K562 (cell line): ENCODE data around the gene ASMTL. TPM values are rescaled to one million over a fixed set of nuclear protein-coding genes. Genes with fewer than 3 reads are reported as not detected.

Source experiments
- BCOR ChIP-seq: fragments of 450-650 bp; IDR thresholded peaks from 2 replicates; pipeline ENCODE4 v1.6.1; 2016
- CBX3 ChIP-seq, 2 experiments: IDR thresholded peaks; 1 replicate in 1 of 2; 2 replicates in 1 of 2; pipeline ENCODE4 v1.6.1; 2012; ENCODE audit warnings: inconsistent platforms in 2 of 2, low read length in 2 of 2, borderline replicate concordance in 1 of 2, control low read depth in 1 of 2
- GTF2F1 ChIP-seq: IDR thresholded peaks from 2 replicates; pipeline ENCODE4 v1.6.1; 2011; ENCODE audit warnings: low read depth, low read length, improper control_type of control experiment
- IRF2 ChIP-seq: sonication (generic); formaldehyde crosslinking; IDR thresholded peaks from 2 replicates; pipeline ENCODE4 v1.8.1; 2022; ENCODE audit warnings: mild to moderate bottlenecking, missing genetic modification reagents
- NR2C1 ChIP-seq, 2 experiments: fragments of 450-650 bp; IDR thresholded peaks; 2 replicates each; pipeline ENCODE4 v1.6.1; 2017; ENCODE audit warnings: mild to moderate bottlenecking in 2 of 2, antibody characterized with exemption in 1 of 2, inconsistent platforms in 1 of 2, missing compliant biosample characterization in 1 of 2, missing genetic modification characterization in 1 of 2
- RCOR1 ChIP-seq, 2 experiments: IDR thresholded peaks; 2 replicates each; pipeline ENCODE4 v1.6.1; 2012; ENCODE audit warnings: low read depth in 2 of 2, low read length in 2 of 2, borderline replicate concordance in 1 of 2, improper control_type of control experiment in 1 of 2
- SMAD2 ChIP-seq: fragments of 150-350 bp; IDR thresholded peaks from 2 replicates; pipeline ENCODE4 v1.6.1; 2014; ENCODE audit warnings: low read depth, mild to moderate bottlenecking, low read length
- SP2 ChIP-seq: IDR thresholded peaks from 2 replicates; pipeline ENCODE4 v1.6.1; 2011; ENCODE audit warnings: mild to moderate bottlenecking, low read depth, low read length, moderate library complexity; ENCODE audit not compliant: poor library complexity, severe bottlenecking; ENCODE audit errors: extremely low read depth
- SUPT5H ChIP-seq: fragments of 450-650 bp; IDR thresholded peaks from 2 replicates; pipeline ENCODE4 v1.6.1; 2016
- TAL1 ChIP-seq: fragments of 450-650 bp; IDR thresholded peaks from 2 replicates; pipeline ENCODE4 v1.6.1; 2016; ENCODE audit warnings: mild to moderate bottlenecking
- TARDBP ChIP-seq: fragments of 450-650 bp; IDR thresholded peaks from 2 replicates; pipeline ENCODE4 v1.6.1; 2016
- TCF3 ChIP-seq: sonication (generic); formaldehyde crosslinking; IDR thresholded peaks from 2 replicates; pipeline ENCODE4 v1.4.0; 2020; ENCODE audit warnings: mild to moderate bottlenecking, missing genetic modification reagents
- U2AF2 ChIP-seq: fragments of 200-400 bp; formaldehyde crosslinking; optimal IDR thresholded peaks from 2 replicates; pipeline ENCODE3; 2017; ENCODE audit warnings: low read depth, mild to moderate bottlenecking, low read length
- ZNF212 ChIP-seq: fragments of 450-650 bp; formaldehyde crosslinking; IDR thresholded peaks from 2 replicates; pipeline ENCODE4 v1.4.0; 2020; ENCODE audit warnings: mild to moderate bottlenecking
- ZNF253 ChIP-seq: fragments of 250-450 bp; sonication (Bioruptor Pico); conservative IDR thresholded peaks from 2 replicates; pipeline ENCODE4 v1.6.1; 2021; ENCODE audit warnings: mild to moderate bottlenecking
- ZNF384 ChIP-seq: IDR thresholded peaks from 2 replicates; pipeline ENCODE4 v1.6.1; 2012; ENCODE audit warnings: low read depth, low read length, improper control_type of control experiment
- ZNF589 ChIP-seq: fragments of 200-800 bp; sonication (Bioruptor generic); IDR thresholded peaks from 2 replicates; pipeline ENCODE4 v1.6.1; 2016; ENCODE audit warnings: low read depth, missing genetic modification characterization, missing compliant biosample characterization
- ZNF707 ChIP-seq: fragments of 250-450 bp; sonication (Bioruptor Pico); conservative IDR thresholded peaks from 2 replicates; pipeline ENCODE4 v1.8.0; 2022; ENCODE audit warnings: inconsistent platforms, mild to moderate bottlenecking, moderate library complexity
- ZNF764 ChIP-seq: fragments of 250-450 bp; sonication (Bioruptor Pico); IDR thresholded peaks from 2 replicates; pipeline ENCODE4 v1.4.0; 2020; ENCODE audit warnings: low read depth, mild to moderate bottlenecking, moderate library complexity
- polyA plus RNA-seq, 8 experiments: library from polyadenylated mRNA; depleted of rRNA in 4 of 8; stranded (reverse) in 5 of 8; unstranded in 3 of 8; fragments of >200 nt; fragmentation: Nextera tagmentation in 2 of 8; fragmentation: Illumina TruSeq in 1 of 8; extraction: Ambion mirVana in 2 of 8; extraction: Trizol in 1 of 8; gene quantifications; 2 replicates each; pipeline versions ENCODE4 v1.2.1 to v1.2.3, GENCODE V29; 2011 to 2014; ENCODE audit warnings: inconsistent platforms in 1 of 8, missing spikeins in 1 of 8
- total RNA-seq, 7 experiments: library from RNA; depleted of rRNA in 6 of 7; stranded (reverse); fragments of >200 nt in 6 of 7; fragmentation: Illumina TruSeq in 2 of 7; extraction: Trizol in 2 of 7; gene quantifications; 2 replicates each; pipeline versions ENCODE4 v1.2.1 to v1.2.3, GENCODE V29; 2011 to 2021; ENCODE audit warnings: low replicate concordance in 1 of 7
- TF ChIP-seq, protein P1 (sequence below), 2 experiments: IDR thresholded peaks in 1 of 2; conservative IDR thresholded peaks in 1 of 2; 2 replicates each; pipeline ENCODE4 v1.6.1; 2016; ENCODE audit warnings: low read depth in 2 of 2, mild to moderate bottlenecking in 1 of 2, missing compliant biosample characterization in 1 of 2, missing genetic modification characterization in 1 of 2, moderate library complexity in 1 of 2
- TF ChIP-seq, protein P2 (sequence below): sonication (generic); formaldehyde crosslinking; IDR thresholded peaks from 2 replicates; pipeline ENCODE4 v1.8.1; 2023; ENCODE audit warnings: mild to moderate bottlenecking, missing genetic modification reagents
- TF ChIP-seq, protein P3 (sequence below): fragments of 450-650 bp; IDR thresholded peaks from 2 replicates; pipeline ENCODE4 v1.6.1; 2016; ENCODE audit warnings: antibody characterized with exemption

Gene ASMTL
- total and polyA plus RNA-seq, 9 of the 15 experiments (the other 6 are each of a cell fraction or from before 2014, with no cell fraction given) = 0.56 to 20.6 (median 7.6) TPM

DNA sequence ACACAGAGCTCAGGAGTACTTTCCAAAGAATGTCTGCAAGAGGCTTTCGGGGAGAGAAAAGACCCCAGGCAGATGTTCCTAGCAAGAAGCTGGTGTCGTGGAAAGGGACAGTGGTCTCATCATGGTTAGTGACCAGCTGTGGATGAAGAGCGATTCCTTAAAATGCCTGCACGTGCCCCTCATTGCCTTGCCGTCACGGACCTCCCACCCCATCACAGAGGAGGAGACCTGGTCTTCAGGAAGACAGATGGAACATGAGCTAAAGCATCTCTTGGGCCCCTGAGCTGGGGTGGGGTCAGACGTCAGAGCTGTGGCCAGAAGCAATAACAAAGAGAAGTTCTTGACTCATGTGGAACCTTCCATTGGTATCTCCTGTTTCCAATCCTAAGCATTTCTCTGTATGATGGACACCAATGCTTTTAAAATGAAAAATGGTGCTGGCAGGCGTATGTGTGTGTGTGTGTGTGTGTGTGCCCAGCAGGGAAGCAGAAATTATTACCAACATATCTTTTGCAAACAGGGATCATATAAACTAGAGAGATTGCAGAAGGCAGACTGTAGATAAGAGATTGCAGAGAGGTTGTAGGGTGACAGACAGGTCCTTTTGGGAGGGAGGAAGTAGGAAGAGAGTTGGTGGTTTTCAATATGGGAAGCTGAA is 25.2 kb upstream of the ASMTL start (continued):
- TF ChIP-seq, protein P1, sequence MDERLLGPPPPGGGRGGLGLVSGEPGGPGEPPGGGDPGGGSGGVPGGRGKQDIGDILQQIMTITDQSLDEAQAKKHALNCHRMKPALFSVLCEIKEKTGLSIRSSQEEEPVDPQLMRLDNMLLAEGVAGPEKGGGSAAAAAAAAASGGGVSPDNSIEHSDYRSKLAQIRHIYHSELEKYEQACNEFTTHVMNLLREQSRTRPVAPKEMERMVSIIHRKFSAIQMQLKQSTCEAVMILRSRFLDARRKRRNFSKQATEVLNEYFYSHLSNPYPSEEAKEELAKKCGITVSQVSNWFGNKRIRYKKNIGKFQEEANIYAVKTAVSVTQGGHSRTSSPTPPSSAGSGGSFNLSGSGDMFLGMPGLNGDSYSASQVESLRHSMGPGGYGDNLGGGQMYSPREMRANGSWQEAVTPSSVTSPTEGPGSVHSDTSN (CRISPR knock-in tag; IDR thresholded peaks at IDR 0.05; ENCODE audit: low read depth) = 0 out of 2 replicates have a peak, but pooled peaks have one; percentile 28
- TF ChIP-seq, protein P1 (tag; conservative IDR thresholded peaks at IDR 0.05; ENCODE audit: low read depth) = peak; percentile 90
- TF ChIP-seq CBX3 (IDR thresholded peaks at IDR 0.05; ENCODE audit: borderline replicate concordance in 1 of 2, low read length in 2 of 2) (no peak), ZNF707 (CRISPR knock-in tag) (no peak), IRF2 (CRISPR knock-in tag) (no peak), ZNF384 (no peak), GTF2F1 (no peak), ZNF212 (CRISPR knock-in tag) (no peak), U2AF2 (no peak), TAL1 (peak; percentile 94), ZNF253 (CRISPR knock-in tag) (no peak), TCF3 (peak; percentile 89), SP2 (no peak), SUPT5H (no peak), BCOR (peak; percentile 39; the same call in 1 of the 2 replicates), SMAD2 (no peak), ZNF589 (CRISPR knock-in tag) (no peak), ZNF764 (CRISPR knock-in tag) (no peak), NR2C1 (IDR thresholded peaks at IDR 0.05) (peak; percentile 49; the same call in 1 of the 2 replicates), NR2C1 (tag; IDR thresholded peaks at IDR 0.05) (no peak), TARDBP (peak; percentile 48; the same call in 1 of the 2 replicates), RCOR1 (IDR thresholded peaks at IDR 0.05; ENCODE audit: borderline replicate concordance in 1 of 2, low read depth in 2 of 2, low read length in 2 of 2) (peak in 1 of 2 experiments; percentile 82; a peak in 2 of 4 replicates)
- TF ChIP-seq, protein P2, sequence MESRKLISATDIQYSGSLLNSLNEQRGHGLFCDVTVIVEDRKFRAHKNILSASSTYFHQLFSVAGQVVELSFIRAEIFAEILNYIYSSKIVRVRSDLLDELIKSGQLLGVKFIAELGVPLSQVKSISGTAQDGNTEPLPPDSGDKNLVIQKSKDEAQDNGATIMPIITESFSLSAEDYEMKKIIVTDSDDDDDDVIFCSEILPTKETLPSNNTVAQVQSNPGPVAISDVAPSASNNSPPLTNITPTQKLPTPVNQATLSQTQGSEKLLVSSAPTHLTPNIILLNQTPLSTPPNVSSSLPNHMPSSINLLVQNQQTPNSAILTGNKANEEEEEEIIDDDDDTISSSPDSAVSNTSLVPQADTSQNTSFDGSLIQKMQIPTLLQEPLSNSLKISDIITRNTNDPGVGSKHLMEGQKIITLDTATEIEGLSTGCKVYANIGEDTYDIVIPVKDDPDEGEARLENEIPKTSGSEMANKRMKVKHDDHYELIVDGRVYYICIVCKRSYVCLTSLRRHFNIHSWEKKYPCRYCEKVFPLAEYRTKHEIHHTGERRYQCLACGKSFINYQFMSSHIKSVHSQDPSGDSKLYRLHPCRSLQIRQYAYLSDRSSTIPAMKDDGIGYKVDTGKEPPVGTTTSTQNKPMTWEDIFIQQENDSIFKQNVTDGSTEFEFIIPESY (CRISPR knock-in tag) = no peak
- TF ChIP-seq, protein P3, sequence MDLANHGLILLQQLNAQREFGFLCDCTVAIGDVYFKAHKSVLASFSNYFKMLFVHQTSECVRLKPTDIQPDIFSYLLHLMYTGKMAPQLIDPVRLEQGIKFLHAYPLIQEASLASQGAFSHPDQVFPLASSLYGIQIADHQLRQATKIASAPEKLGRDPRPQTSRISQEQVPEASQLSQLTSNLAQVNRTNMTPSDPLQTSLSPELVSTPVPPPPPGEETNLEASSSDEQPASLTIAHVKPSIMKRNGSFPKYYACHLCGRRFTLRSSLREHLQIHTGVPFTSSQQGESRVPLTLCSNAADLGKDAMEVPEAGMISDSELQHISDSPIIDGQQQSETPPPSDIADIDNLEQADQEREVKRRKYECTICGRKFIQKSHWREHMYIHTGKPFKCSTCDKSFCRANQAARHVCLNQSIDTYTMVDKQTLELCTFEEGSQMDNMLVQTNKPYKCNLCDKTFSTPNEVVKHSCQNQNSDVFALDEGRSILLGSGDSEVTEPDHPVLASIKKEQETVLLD = no peak
